ENCODE measurements around the gene PLD4.

DNA sequence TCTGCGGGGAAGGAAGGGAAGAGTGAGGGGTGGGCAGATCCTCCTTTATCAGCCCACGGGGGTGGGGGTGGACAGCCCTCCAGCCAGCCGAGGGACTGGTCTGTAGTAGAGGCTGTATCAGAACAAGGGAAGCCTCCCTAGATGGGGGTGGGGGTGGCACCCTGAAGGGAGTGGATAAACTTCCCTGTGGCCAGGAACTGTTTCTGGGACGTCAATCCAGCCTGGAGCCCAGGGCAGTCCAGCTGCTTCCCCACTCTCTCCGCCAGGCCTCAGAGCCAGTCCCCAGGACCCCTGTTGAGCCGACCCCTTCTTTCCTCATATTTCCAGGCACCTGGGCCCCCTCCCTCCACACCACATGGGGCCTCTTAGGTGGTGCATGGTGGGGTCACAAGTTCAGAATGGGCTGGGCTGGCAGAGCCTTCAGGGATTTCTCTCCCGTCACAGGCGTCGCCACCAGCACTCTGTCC, 6.7 kb downstream of the PLD4 start:
- TF ChIP-seq, protein P1, sequence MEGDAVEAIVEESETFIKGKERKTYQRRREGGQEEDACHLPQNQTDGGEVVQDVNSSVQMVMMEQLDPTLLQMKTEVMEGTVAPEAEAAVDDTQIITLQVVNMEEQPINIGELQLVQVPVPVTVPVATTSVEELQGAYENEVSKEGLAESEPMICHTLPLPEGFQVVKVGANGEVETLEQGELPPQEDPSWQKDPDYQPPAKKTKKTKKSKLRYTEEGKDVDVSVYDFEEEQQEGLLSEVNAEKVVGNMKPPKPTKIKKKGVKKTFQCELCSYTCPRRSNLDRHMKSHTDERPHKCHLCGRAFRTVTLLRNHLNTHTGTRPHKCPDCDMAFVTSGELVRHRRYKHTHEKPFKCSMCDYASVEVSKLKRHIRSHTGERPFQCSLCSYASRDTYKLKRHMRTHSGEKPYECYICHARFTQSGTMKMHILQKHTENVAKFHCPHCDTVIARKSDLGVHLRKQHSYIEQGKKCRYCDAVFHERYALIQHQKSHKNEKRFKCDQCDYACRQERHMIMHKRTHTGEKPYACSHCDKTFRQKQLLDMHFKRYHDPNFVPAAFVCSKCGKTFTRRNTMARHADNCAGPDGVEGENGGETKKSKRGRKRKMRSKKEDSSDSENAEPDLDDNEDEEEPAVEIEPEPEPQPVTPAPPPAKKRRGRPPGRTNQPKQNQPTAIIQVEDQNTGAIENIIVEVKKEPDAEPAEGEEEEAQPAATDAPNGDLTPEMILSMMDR (IDR thresholded peaks at IDR 0.05) = no peak
- TF ChIP-seq, protein P2, sequence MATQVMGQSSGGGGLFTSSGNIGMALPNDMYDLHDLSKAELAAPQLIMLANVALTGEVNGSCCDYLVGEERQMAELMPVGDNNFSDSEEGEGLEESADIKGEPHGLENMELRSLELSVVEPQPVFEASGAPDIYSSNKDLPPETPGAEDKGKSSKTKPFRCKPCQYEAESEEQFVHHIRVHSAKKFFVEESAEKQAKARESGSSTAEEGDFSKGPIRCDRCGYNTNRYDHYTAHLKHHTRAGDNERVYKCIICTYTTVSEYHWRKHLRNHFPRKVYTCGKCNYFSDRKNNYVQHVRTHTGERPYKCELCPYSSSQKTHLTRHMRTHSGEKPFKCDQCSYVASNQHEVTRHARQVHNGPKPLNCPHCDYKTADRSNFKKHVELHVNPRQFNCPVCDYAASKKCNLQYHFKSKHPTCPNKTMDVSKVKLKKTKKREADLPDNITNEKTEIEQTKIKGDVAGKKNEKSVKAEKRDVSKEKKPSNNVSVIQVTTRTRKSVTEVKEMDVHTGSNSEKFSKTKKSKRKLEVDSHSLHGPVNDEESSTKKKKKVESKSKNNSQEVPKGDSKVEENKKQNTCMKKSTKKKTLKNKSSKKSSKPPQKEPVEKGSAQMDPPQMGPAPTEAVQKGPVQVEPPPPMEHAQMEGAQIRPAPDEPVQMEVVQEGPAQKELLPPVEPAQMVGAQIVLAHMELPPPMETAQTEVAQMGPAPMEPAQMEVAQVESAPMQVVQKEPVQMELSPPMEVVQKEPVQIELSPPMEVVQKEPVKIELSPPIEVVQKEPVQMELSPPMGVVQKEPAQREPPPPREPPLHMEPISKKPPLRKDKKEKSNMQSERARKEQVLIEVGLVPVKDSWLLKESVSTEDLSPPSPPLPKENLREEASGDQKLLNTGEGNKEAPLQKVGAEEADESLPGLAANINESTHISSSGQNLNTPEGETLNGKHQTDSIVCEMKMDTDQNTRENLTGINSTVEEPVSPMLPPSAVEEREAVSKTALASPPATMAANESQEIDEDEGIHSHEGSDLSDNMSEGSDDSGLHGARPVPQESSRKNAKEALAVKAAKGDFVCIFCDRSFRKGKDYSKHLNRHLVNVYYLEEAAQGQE (IDR thresholded peaks at IDR 0.05; ENCODE audit: insufficient read depth in 1 of 2, low read depth in 2 of 2, low read length in 1 of 2) = no peak
- TF ChIP-seq POLR2AphosphoS5 (IDR thresholded peaks at IDR 0.05; ENCODE audit: low read depth, low read length) = no peak
